GM12875 (cell line): ENCODE data around the gene NMNAT3.
A peak's percentile ranks its signal among the peaks of the same experiment; 100 is the strongest.

ENCODE experiments used
- H3K4me3 ChIP-seq: one replicate; pipeline ENCODE4 v1.5.1; 2011; ENCODE audit warnings: low read depth, low read length, control low read depth
- TF ChIP-seq, protein P1 (sequence below): IDR thresholded peaks from 2 replicates; pipeline ENCODE4 v1.5.1; 2011; ENCODE audit warnings: low read depth, mild to moderate bottlenecking, control low read depth, inconsistent platforms, low read length, moderate library complexity, borderline replicate concordance; ENCODE audit not compliant: insufficient read depth

Gene NMNAT3

DNA sequence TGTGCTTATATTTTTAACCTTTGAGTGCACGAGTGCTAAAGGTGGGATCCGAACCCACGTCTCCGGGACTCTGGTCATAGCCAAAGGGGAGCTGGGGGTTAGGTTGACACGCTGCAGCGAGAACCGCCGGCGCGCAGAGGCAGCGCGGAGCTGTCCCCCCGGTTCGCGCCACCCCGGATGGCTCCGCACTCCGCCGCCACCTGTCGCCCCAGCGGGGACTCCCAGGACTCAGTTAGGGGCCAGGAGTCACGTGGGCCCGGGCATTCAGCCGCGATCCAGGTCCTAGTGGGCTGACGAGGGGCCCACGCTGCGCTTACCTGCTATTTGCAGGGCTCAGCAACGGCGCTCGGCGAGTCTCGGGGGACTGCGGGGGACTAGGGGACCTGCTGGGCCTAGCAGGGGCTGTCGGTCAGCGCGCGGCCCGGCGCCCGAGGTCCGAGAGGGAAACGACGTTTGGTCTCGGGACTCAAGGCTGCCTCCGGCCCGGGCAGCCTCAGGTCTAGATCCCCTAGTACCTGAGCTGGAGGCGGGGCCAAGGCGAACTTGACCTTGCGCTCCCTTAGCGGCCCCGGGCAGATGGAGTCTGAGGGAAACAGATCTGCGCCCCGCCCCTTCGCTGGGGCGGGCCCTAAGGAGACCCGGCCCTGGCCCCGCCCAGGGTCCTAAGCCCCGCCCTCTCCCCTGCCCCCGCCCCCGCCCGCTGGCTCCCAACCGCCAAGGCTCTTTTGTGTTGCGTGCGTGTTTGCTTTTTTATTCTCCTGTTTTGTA is at the start of gene NMNAT3:
TSS of gene NMNAT3 (minus strand) at position 585 of the 768 bp plus-strand sequence. CDS start 50,248 bp downstream, outside the sequence.
- TF ChIP-seq, protein P1, sequence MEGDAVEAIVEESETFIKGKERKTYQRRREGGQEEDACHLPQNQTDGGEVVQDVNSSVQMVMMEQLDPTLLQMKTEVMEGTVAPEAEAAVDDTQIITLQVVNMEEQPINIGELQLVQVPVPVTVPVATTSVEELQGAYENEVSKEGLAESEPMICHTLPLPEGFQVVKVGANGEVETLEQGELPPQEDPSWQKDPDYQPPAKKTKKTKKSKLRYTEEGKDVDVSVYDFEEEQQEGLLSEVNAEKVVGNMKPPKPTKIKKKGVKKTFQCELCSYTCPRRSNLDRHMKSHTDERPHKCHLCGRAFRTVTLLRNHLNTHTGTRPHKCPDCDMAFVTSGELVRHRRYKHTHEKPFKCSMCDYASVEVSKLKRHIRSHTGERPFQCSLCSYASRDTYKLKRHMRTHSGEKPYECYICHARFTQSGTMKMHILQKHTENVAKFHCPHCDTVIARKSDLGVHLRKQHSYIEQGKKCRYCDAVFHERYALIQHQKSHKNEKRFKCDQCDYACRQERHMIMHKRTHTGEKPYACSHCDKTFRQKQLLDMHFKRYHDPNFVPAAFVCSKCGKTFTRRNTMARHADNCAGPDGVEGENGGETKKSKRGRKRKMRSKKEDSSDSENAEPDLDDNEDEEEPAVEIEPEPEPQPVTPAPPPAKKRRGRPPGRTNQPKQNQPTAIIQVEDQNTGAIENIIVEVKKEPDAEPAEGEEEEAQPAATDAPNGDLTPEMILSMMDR: no peak
- peak within 1 kb of the TSS; percentile 26 for H3K4me3 ChIP-seq

DNA sequence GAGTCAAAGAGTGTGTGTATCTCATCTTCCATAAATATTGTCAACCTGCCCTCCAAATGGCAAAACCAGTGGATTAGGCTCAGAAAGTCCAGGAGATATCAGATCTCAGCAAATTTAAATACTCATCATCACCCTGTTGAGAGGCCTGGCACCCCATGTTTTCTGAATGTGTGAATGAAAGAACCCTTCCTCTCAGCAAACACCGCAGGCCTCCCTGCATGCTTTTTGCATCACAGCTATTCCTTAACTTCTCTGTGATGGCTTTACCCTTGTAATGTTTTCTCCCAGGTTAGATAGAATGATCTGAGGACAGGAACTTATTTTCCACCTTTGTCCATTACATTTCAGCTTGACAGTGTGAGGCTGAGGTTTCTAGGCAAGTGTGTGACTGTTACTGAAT is 43.6 kb upstream of the NMNAT3 start:
- TF ChIP-seq, protein P1: no peak

DNA sequence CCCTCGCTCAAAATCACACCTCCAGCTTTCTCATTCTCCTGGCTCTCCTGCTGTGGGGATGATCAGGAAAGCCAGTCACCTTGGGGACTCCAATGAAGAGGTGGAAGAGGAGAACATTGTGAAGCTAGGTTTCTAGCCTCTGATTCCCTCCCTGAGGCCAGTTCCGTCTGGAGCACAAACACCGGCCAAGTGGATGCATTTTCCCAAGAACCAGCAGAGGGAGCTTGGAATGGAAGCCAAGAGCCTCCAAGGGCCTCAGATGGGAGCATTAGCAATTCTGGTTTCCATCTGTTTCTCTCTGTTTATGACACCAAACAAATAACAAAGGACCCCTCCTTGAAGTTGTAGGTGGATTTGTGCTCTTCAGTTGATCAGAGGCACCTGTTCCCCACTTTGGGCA is 40.6 kb upstream of the NMNAT3 start:
- TF ChIP-seq, protein P1: no peak
- H3K4me3 ChIP-seq: no peak overlapping the region

More for the DNA sequence above, 43.6 kb upstream of the NMNAT3 start:
- no peak overlapping the region for H3K4me3 ChIP-seq

DNA sequence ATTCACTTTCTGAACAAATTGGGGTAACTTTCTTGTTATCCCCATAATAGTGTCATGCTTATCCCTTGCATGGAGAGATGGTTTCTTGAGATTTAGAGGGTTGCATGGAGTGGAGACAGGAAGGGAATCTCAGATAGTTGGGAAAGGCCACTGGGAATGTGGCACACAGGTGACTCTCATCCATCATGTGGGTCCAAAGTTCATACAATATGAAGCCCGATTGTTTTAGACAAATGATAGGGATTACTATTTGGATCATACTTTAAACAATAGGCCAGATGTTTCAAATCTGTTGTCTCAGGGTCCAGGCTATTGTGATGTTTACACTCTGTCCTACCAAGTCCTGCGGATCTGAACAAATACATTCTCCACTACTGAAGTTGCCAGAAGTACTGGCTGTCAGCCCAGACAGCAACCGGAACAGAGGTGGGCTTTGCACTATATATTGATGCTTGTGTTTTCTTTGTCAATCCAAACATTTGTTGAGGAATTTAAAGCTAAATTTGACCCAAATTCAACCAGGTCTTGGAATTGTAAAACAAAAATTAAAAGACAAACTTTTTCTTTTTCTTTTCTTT is 39.2 kb upstream of the NMNAT3 start:
- TF ChIP-seq, protein P1: no peak
- no peak overlapping the region for H3K4me3 ChIP-seq

DNA sequence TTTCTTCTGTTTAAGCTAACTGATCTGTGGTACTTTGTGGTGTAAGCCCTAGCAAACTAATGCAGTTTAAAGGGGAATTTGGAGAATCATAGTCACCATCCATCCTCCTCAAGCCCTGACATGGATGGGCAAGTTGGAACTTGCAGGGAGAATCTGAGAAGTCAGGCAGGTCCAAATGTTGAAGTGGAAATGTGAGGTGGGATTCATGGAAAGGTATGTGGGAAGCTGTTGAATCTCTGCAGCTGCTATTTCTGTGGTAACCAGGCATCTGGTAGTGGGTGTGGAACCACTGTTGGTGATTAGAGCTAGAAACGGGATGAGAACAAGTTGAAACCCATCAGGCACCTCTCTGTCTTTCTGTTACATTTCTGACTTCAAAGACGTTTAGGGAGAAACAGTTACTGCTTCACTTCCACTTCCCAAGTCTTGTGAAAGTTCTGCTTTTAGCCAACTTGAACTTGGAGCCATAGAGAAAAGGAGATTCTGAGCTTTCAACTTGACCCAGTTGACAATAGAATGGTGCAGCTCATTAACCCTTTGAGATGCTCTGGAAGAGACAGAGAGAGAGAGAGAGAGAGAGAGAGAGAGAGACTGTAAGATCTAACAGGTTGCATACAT is 38.1 kb upstream of the NMNAT3 start:
- TF ChIP-seq, protein P1: no peak

DNA sequence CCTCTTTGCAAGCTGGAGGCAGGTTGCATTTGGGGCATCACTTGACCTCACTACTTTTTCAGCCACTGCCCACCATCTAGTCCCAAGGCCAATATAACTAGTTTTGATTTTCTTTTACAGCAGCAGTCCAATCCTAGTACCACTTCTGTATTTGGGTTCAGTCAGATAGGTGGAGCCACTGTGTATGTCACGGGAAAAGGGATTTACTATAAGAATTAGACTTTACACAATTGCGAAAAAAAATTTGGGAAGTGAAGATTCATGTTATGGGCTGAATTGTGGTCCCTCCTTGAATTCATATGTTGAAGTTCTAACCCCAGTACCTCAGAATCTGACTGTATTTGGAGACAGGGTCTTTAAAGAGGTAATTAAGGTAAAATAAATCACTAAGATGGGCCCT is 37.4 kb upstream of the NMNAT3 start:
- TF ChIP-seq, protein P1: no peak

More for the DNA sequence above, 38.1 kb upstream of the NMNAT3 start:
- no peak overlapping the region for H3K4me3 ChIP-seq

More for the DNA sequence above, 37.4 kb upstream of the NMNAT3 start:
- no peak overlapping the region for H3K4me3 ChIP-seq
